GM19043 (cell line): ENCODE data around the gene BLOC1S2.
A peak's percentile ranks its signal among the peaks of the same experiment; 100 is the strongest.
"Not testable (repeated sequence)": the region's sequence is repeated elsewhere in the genome, so short reads cannot be mapped to it uniquely, and the experiment has no call there.

Source experiments
- ATAC-seq: cut with Tn5 transposase; IDR thresholded peaks from one replicate; pipeline ENCODE4 v1.9.1; 2021; ENCODE audit warnings: low read depth; ENCODE audit not compliant: unreplicated experiment

The BLOC1S2 gene

GRCh38 chr10:100286051-100287033 lies at the start of gene BLOC1S2:
TSS of gene BLOC1S2 (minus strand) at chr10:100286680. CDS start at chr10:100286659, 21 bp downstream.
- peak; percentile 94 for ATAC-seq

GRCh38 chr10:100334762-100335161 lies 48.3 kb upstream of the BLOC1S2 start:
- ATAC-seq = no peak

GRCh38 chr10:100333661-100334440 lies 47.4 kb upstream of the BLOC1S2 start:
- no peak for ATAC-seq

GRCh38 chr10:100333106-100333505 lies 46.6 kb upstream of the BLOC1S2 start:
- ATAC-seq = no peak

- no peak for ATAC-seq
These were observed 43.6 kb upstream of the BLOC1S2 start, which contains the start of gene PKD2L1 for GRCh38 chr10:100330079-100330478. TSS of gene PKD2L1 (minus strand) at chr10:100330228. CDS start at chr10:100330103, 125 bp downstream.

GRCh38 chr10:100328198-100328597 lies 41.7 kb upstream of the BLOC1S2 start:
- ATAC-seq = no peak

- ATAC-seq = no peak
These were observed 41.2 kb upstream of the BLOC1S2 start for GRCh38 chr10:100327718-100328009.

GRCh38 chr10:100327007-100327717 lies 40.7 kb upstream of the BLOC1S2 start:
- peak; percentile 99 for ATAC-seq

- ATAC-seq = no peak
These were observed 38.7 kb upstream of the BLOC1S2 start for GRCh38 chr10:100325158-100325557.

- no peak for ATAC-seq
These were observed 33.4 kb upstream of the BLOC1S2 start for GRCh38 chr10:100319707-100320402.

GRCh38 chr10:100318207-100318606 lies 31.7 kb upstream of the BLOC1S2 start:
- no peak for ATAC-seq

- ATAC-seq = no peak
These were observed 29.1 kb upstream of the BLOC1S2 start for GRCh38 chr10:100315615-100316014.

- no peak for ATAC-seq
These were observed 24.8 kb upstream of the BLOC1S2 start for GRCh38 chr10:100311298-100311697.

GRCh38 chr10:100307684-100308083 lies 21.2 kb upstream of the BLOC1S2 start:
- ATAC-seq = no peak

- ATAC-seq = no peak
These were observed 20.4 kb upstream of the BLOC1S2 start for GRCh38 chr10:100306861-100307260.

GRCh38 chr10:100304414-100304813 lies 17.9 kb upstream of the BLOC1S2 start:
- no peak for ATAC-seq

- ATAC-seq = no peak
These were observed 17.3 kb upstream of the BLOC1S2 start for GRCh38 chr10:100303724-100304319.

- not testable (repeated sequence) for ATAC-seq
These were observed 14.6 kb upstream of the BLOC1S2 start for GRCh38 chr10:100301123-100301522.

GRCh38 chr10:100297242-100297641 lies 10.8 kb upstream of the BLOC1S2 start:
- no peak for ATAC-seq

GRCh38 chr10:100293066-100293465 lies 6.6 kb upstream of the BLOC1S2 start:
- no peak for ATAC-seq
